IPS DF 19.7 (cell line): ENCODE results near the gene ESAM.

Source experiments
- DNase-seq: peaks from one replicate; pipeline ENCODE4 v3.0.0-alpha.2; 2013; ENCODE audit warnings: low read depth, low spot score

The ESAM gene

GRCh38 chr11:124729571-124729970 is 32.5 kb downstream of the ESAM start:
- no peak for DNase-seq

- DNase-seq: no peak
These were observed 34.0 kb downstream of the ESAM start for GRCh38 chr11:124728134-124728533.

GRCh38 chr11:124727474-124727873 is 34.6 kb downstream of the ESAM start:
- DNase-seq: no peak

- no peak for DNase-seq
These were observed 36.4 kb downstream of the ESAM start for GRCh38 chr11:124725719-124726105.

- no peak for DNase-seq
These were observed 36.9 kb downstream of the ESAM start for GRCh38 chr11:124724979-124725718.

- no peak for DNase-seq
These were observed 39.9 kb downstream of the ESAM start for GRCh38 chr11:124722176-124722575.

- no peak for DNase-seq
These were observed 42.6 kb downstream of the ESAM start for GRCh38 chr11:124719534-124719933.

- no peak for DNase-seq
These were observed 43.3 kb downstream of the ESAM start for GRCh38 chr11:124718801-124719200.

GRCh38 chr11:124717786-124718651 is 44.1 kb downstream of the ESAM start:
- no peak for DNase-seq

- no peak for DNase-seq
These were observed 44.7 kb downstream of the ESAM start for GRCh38 chr11:124717421-124717785.

GRCh38 chr11:124716591-124716990 is 45.5 kb downstream of the ESAM start:
- DNase-seq: no peak

- no peak for DNase-seq
These were observed 49.7 kb downstream of the ESAM start for GRCh38 chr11:124712392-124712791.

- DNase-seq: no peak
These were observed 54.3 kb downstream of the ESAM start for GRCh38 chr11:124707829-124708228.
